ENCODE results near the gene SAE1.

GRCh38 chr19:47210689-47211316 is 80.2 kb downstream of the SAE1 start:
- no peak for TF ChIP-seq E2F4 (IDR thresholded peaks at IDR 0.05; ENCODE audit: low read depth, low read length)
- TF ChIP-seq ZNF274 (IDR thresholded peaks at IDR 0.05; ENCODE audit: insufficient read depth, insufficient read length): no peak
- no peak for TF ChIP-seq EED (IDR thresholded peaks at IDR 0.05; ENCODE audit: low read depth)
- no peak for TF ChIP-seq EZH2 (IDR thresholded peaks at IDR 0.05; ENCODE audit: borderline replicate concordance, control insufficient read depth, low read depth, low read length)

All from GM12878 (cell line).